Fibroblast of skin of back (primary cell): Measurements from ENCODE around the gene INSR.

Experiments used
- DNase-seq: peaks from one replicate; pipeline ENCODE4 v3.0.0-alpha.2; 2013

INSR gene

DNA sequence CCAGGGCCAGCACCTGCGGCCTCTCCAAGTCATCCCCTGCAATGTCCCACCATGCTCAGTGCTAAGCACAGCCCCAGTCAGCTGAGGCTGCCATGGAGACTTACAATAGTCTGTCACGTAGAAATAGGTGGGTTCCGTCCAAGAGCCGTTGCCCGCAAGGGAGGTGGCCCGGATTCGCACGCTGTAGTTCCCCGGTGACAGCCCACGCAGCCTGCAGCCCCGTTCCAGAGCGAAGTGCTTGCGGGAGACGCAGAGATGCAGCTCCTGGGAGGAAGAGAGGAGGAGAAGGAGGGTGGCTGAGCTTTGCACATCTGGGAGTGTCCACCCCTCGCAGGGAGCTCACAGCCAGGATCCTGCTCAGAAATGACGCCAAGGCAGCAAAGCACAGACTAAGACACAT lies 162.2 kb downstream of the INSR start:
- no peak for DNase-seq

DNA sequence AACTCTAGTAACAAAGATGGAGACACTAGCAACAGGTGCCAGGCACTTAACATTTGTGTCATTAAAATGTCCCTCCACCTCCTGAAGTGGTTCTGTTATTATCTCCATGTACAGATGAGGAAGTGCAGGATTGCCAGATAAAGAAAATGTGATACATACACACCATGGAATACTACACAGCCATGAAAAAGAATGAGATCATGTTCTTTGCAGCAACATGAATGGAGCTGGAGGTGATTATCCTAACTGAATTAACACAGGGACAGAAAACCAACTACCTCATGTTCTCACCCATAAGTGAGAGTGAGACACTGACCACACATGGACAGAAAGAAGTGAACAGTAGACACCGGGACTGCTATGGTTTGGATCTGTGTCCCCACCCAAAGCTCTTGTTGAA lies 164.2 kb downstream of the INSR start:
- no peak for DNase-seq

DNA sequence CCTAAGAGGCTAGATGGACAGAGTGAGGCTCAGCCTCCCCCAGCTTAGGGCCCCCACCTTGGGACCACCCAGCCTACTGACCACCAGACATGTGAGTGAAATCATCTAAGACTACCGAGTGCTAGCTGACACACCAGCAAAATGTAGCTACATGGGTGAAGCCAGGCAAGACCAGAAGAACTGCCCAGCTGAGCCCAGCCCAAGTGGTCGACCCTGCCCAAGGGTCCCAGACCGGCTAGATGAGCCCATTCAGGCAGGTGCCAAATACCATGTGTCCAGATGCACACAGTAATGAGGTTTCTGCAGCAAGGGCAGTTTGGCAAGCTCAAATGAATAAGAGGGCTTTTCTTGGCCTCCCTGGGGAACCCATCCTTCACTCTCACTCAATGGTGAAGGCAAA lies 168.1 kb downstream of the INSR start:
- DNase-seq = no peak

DNA sequence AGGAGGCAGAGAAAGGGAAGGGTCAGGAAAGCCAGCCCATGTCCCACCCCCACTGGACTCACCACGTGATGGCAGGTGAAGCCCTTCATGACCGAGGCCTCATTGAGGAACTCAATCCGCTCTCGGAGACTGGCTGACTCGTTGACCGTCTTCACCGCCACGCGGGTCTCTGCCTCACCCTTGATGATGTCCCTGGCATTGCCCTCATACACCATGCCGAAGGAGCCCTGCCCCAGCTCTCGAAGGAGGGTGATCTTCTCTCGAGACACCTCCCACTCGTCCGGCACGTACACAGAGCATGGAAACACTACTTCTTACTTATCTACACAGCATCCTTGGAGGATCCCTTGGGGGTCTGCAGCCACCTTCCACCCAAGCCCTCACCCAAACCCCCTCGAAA lies 169.0 kb downstream of the INSR start:
- DNase-seq = no peak

DNA sequence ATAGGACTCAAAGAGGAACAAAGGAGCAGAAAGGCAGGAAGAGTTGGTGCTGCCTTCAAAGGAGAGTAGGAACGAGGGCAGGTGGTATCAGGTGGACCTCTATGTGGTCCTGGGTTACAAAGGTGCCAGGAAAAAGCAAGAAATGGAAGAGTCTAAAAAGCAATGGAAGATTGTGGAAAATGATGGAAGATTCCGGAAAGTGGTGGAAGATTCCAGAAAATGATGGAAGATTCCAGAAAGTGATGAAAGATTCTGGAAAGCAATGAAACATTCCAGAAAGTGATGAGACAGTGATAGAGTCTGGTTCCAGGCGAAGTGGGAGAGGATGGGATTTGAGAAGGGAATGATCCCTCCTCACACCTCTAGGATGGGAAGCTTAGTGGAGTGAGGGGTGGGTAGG lies 169.4 kb downstream of the INSR start:
- no peak for DNase-seq

DNA sequence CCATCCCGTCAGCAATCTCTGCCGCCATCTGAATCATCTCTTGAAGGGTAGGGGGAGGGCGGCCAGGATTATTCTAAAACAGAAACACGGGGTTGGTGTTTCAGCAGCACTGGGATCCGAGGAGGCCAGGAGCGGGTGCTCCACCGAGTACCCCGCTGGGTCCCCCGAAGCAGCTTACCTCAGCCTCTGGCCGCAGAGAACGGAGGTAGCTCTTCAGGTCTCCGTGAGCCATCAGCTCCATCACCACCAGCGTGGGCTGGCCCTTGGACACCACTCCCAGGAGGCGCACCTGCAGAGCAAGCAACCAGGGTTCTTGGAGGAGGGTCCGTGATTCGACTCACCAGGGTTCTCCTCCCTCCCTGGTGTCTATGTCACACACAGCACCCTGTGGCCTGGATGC lies 171.5 kb downstream of the INSR start:
- DNase-seq = no peak

DNA sequence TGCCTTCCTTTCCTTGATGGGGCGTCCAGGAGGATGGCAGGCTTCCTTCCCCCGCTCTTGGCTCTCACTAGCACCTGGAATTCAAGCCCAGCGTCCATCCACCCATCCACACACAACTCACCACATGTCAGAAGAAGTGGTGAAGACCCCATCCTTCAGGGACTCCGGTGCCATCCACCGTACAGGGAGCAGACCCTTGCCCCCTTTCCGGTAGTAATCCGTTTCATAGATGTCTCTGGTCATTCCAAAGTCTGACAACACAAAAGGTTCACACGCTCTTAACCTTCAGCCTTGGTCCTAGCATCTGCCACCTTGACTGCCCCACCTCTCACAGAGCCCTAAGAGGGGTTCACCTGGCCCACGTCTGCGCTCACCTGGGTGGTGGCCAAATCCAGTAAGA lies 173.7 kb downstream of the INSR start:
- no peak for DNase-seq

DNA sequence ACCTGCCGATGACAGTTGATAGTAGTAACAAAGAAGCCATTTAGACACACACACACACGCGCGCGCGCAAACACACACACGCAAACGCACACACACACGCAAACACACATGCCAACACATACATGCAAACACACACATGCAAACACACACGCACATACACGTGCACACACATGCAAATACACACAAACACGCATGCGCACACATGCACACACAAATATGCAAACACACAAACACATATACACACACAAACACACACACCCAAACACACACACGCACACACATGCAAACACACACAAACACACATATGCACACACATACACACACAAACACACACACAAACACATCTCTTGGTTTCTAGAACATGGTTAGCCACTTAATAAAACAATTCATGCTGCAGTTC lies 174.6 kb downstream of the INSR start:
- DNase-seq = no peak

DNA sequence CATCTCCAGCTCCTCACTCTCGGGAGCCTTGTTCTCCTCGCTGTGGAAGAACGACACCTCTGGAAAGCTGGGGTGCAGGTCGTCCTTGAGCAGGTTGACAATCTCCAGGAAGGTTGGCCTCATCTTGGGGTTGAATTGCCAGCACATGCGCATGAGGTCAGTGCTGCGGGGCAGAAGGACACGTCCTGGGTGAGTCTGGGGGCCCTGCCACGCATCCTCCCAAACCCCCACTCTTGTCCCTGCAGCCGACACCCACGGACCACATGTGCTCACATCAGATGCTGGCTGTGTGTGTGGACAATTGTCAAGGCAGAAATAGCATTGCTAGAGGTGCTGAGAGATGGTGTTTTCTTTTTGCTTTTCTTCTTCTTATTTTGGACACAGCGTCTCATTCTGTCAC lies 177.0 kb downstream of the INSR start:
- no peak for DNase-seq

DNA sequence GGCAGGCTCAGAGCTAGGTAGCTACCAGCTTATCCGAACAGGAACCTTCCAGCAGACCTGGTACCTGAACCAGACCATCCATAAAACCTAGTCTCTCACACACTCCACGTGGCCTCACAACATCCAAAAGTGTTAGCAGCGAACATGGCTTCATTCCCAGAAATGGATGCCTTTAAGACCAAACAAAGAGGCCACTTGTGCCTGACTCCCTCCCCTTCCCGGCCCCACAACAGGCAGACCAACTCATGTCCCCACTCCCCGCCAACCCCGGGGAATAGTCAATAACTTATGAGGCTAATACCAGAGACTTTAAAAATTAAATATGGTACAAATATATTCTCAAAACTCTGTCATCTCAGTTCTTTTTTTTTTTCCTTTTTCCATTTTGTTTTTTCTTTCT lies 178.5 kb downstream of the INSR start:
- no peak for DNase-seq

DNA sequence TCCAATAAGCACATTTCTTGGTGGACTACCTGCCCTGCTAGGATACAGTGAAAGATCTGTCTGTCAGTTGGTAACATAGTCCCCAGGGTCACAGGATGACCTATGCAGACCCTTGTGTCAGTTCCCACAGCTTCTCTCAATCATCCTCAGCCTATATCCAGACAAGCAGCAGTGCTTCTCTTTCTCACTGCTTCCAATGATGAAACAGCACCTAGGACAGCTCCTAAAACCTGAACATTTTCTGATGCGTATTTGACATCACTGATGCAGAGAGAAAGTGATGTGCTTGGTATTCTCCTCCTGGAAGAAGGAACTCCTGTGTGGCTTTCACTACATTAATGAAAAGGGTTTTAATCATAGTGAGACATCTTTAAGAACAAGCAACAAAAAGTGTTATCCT lies 181.0 kb downstream of the INSR start:
- DNase-seq = no peak

DNA sequence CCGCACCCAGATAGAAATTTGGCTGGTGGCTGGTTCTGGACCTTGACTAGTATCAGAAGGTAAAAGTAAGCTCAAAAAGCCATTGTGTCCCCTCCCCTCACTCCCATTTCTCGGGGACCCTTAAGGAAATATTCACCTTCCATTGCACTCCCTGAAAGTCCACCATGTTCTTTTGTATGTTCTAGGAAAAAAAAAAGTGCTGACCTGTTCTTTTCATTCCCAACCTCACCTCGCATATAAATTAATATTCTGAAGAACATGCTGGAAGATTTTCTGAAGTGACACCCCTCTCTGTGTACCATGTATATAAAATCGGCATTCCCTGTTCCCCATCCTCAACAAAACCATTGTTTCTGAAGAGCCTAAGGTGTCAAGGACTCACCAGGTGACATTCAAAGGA lies 181.5 kb downstream of the INSR start:
- DNase-seq = no peak

DNA sequence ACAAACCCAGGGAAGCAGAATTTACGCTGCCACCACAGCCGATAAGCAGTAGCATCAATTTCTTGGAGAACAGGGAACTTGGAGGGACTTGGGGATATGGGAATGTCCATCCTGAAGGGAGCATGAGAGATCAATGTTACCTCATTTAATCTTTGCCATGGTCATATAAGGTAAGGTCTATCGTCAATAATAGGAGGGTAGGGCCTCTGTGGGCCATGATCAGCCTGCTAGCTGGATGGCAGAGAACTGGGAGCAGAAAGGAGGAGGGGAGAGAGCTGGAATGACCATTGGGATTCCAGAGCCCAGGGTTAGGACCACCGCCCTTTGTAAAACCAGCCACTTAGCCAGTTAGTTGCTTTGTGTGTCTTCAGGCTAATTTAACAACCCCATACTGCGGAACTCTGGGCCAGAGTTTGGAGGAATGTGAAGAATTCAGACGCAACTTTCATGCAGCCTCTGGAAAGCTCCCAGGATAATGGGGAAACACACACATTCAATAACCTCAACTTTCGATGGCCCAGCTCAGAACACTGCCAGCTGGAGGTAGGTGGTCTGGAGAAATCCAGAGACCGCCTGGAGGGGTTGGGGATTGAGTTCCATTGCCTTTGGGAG lies 184.4 kb downstream of the INSR start:
- peak; percentile 7 for DNase-seq

DNA sequence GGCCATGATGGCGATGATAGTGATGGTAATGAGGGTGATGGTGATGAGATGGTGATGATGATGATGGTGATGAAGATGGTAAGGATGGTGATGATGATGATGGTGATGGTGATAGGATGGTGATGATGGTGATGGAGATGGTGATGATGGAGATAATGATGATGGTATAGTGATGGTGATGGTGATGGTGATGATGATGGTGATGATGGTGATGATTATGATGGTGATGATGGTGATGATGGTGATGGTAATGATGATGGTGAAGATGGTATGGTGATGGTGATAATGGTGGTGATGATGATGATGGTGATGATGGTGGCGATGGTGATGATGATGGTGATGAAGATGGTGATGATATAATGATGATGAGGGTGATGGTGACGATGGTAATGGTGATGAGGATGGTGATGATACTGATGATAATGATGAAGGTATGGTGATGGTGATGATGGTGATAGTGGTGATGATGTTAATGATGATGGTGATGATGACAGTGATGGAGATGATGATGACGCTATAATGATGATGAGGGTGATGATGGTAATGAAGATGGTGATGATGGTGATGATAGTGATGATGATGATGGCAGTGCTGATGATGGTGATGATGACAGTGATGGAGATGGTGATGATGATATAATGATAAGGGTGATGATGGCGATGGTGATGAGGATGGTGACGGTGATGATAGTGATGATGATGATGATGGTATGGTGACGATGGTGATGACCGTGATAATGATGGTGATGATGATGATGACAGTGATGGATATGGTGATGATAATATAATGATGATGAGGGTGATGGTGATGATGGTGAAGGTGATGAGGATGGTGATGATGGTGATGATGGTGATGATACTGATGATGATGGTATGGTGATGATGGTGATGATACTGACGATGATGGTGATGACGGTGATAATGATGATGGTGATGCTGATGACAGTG lies 187.2 kb downstream of the INSR start:
- DNase-seq = no peak

DNA sequence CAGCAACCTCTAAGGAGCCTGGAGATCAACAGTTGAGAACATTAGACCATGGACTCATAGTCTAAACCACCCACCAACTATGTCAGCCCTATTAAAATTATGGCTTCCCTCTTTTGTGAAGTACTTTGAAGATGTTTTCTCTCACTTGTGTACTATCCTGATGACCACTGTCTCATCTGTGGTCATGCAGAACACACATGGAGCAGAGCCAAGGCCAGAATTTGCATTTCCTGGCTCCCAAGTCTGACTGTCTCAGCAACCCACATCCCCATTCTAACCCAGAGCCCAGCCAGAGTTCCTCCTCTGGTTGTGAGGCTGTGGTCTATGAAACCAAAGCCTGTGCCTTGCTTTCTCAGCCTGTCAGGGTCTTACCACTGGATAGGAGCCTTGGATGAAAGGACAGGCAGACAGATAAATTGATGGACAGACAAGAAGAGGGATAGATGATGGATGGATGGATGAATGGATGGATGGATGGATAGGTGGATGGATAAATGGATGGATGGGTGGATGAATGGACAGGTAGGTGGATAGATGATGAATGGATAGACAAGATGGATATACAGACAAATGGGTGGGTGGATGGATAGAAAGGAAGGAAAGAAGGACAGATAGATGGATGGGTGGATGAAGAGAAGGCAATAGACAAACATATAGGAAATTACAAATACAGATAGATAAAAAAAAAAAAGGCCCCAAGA lies 189.3 kb downstream of the INSR start:
- no peak for DNase-seq

DNA sequence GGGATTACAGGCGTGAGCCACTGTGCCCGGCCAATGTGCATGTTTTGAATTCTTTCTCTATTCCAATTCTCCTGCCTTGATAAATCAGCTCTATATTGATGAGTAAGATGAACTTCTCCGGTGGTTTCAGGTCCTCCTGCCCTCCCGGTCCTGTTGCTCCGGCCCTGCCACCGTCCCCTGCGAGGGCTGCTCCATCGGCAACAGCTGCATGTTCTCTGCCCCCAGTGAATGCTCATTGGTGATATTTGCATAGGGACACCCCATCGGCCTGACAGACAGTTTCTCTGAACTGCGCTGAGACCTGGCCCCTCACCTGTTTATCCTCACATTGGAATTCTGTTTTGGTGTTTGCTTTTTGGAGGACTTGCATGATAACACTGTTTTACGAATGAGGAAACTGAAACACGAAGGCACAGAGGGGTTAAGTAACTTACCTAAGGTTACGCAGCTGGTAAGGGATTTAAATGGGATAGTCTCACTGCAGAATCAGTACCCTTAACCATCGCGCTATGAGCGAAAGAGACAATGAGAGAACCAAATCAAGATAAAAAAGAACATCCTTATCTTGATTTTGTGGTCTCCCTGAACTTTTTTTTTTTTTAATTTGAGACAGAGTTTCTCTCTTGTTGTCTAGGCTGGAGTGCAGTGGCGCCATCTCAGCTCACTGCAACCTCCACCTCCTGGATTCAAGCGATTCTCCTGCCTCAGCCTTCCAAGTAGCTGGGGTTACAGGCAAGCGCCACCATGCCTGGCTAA lies 192.5 kb downstream of the INSR start:
- DNase-seq = no peak

DNA sequence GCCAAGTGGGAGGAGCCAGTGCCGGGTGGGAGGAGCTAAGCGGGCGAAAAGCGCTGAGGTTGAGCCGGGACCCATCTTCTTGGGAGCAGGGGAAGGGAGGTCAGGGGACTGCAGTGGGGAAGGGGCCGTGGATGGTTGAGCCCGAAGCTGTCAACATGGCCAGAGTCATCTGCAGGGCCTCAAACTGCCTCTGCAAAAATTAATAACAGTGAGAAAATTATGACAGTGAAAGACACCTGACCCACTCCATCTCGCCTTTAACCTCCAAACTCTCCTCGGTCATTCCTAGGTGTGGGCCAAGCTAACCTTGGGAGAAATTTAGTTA lies 194.7 kb downstream of the INSR start:
- no peak for DNase-seq

DNA sequence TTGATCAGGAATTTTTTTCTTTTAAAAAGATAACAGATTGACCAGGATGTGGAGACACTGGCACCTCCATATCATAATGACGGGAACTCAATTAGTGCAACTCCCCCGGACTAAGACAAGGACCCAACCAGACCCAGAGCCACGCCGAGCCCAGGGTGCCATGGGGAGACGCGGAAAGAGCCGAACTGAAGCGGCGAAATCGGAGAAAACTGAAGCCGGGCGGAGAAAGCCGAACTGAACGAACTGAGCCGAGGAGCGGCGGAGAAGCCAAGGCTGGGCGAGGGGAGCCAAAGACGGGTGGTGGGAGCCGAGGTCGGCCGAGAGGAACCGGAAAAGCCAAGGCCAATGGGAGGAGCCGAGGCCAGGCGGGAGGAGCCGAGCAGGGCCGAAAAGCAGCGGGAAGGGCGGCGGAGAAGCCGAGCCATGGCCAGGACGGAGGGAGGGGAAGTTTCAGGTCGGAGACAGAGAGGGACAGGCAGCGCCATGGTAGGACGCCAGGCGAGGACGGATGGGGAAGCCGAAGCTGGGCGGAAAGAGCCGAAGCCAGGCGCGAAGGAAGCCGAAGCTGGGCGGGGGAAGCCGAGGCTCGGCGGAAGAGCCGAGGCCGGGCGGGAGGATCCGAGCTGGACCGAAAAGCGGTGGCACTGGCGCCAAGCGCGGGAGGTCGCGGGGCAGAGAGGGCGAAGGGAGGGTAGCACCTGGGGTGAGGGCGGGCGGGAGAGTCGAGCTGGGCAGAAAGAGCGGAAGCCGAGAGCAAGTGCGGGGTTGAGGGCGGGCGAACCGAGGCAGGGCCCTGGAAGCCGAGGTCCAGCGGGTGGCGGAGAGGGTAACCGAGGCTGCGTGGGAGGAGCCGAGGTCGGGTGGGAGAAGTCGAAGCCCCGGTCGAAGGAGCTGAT lies 195.3 kb downstream of the INSR start:
- DNase-seq = peak; percentile 89

DNA sequence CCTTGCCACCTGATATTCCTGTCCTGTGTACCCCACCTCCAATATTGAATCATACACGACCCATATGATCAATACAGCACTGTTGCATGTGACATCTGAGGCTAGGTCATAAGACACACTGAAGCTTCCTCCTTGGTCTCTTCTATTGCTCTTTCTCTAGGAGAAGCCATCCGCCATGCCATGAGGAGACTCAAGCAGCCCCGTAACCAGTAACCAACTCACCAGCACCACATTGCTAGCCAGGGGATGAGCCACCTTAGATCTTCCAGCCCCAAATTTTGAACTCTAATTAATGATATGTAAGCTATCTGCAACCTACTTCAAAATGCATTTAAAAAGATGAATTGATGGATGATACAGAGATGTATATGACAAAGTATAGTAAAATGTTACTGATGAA lies 196.1 kb downstream of the INSR start:
- no peak for DNase-seq

DNA sequence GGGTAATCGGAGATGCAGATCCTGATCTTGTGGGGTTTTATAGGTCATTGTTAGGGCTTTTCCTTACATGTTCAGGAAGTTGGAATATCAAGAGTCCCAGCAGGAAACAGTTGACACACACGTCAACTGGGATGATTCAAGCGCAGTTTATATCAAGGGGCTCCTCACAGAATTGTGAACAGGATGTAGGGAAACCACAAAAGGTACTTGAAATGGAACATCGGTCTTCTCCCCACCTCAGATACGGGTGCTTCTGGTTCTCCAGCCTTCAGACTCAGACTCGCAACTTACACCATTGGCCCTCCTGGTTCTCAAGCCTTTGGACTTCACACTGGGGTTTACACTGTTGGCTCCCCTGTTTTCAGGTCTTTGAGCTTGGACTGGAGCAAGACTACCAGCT lies 205.2 kb downstream of the INSR start:
- no peak for DNase-seq

DNA sequence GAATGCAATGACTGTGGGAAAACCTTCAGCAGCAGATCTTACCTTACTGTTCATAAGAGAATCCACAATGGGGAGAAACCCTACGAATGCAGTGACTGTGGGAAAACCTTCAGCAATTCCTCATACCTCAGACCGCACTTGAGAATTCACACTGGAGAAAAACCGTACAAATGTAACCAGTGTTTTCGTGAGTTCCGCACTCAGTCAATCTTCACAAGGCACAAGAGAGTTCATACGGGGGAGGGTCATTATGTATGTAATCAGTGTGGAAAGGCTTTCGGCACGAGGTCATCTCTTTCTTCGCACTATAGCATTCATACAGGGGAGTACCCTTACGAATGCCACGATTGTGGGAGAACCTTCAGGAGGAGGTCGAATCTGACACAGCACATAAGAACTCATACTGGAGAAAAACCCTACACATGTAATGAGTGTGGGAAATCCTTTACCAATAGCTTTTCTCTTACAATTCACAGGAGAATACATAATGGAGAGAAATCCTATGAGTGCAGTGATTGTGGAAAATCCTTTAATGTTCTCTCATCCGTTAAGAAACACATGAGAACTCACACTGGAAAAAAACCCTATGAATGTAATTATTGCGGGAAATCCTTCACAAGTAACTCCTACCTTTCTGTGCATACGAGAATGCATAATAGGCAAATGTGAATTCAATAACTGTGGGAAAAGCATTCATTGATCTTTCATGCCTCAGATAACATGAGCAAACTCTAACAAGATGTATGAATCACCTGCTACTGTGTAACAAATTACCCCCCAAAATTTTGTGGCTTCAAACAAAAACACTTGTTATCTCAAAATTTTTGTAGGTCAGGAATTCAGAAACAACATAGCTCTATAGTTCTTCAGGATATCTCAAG lies 210.9 kb downstream of the INSR start:
- peak; percentile 21 for DNase-seq
